Measurements from ENCODE around the gene XIAP.

The XIAP gene

DNA sequence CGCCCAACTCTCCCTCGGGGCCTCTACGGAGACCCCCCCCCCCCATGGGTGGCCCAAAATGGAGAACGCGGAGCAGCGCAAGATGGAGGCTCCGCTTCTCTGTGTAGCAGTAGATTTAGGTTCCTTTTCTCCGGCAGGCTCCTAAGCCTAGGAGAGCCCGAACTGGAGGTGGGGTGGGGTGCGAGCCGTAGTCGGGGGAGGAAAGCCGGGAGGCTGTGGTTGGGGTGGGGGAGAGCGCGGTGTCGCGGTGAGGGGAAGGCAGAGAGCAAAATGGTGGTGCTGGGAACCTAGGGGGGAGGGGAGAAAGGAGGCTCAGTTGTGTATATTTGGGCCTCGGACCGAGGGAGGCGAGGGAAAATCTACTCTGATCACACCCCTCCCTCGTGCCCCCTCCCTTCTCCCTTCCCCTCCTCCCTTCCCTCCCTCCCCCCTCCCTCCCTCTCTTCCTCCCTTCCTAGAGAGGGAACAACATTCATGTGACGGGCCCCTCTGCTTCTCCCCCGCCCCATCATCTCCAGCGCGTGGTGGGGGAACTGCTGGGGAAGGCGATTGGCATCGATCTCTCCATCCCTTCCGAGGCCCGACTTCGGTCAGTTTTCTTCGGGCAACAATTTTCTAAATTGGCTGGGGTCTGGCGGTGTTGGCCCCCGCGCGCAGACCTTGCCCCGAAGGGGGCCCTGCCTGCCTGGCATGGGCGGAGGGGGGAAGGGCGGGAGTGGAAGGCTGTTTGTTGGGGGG lies 101.6 kb downstream of the XIAP start, which contains the start of gene STAG2:
STAG2 (plus strand) TSS at position 439 of the 738 bp plus-strand sequence. CDS start 60,922 bp downstream, outside the sequence.
- DNase-seq = peak; percentile 84

DNA sequence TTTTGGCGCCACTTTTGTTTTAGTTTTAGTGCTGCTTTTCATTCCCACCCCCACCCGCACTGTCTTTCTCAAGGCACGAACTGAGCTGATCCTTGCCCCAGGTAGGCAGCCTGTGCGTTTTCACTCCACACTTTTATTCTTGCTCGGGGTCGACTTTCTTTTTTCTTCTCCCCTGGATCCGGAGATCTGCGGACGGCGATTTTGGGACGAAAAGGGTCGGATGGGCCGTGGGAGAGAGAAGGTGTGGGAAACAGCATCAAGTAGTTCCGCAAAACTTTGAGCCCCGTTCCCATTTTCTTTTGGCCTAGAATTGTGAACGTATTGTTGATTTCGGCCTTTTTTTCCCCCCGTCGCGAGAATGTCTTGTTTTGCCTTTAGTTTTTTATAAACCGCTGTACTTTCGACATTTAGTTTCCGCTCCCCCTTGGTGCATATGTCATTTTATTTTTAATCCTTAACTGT lies 102.2 kb downstream of the XIAP start:
- peak; percentile 22 for DNase-seq

DNA sequence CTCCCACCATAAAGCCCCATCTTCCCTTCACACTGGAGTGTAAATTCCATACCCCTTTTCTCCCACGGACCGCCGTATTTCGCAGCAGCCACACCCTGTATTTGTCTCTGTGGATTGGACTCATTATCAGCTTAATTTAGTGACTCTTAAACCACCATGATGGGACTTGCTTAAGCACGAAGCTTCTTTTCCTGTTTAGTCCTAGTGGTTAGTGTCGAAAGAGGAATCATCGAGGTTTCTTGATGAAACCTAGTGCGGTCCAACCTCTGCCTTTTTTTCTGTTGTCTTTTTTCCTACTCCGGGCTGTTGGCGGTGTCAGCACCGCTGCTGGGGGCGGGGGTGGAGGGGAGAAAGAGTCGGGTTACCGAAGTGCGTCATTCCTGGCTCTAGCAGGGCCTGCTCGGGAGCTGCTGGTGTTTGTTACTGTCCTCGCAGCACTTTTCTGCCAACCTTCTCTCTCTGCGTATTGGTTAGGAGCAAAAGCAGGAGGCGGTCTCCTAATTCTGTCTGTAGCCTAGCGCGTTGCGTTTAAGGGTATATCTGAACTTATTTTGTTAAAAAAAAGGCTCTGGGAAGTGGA lies 103.0 kb downstream of the XIAP start:
- DNase-seq = peak; percentile 92

Data from HCEC 1CT (cell line).